Measurements from ENCODE around the gene VDR. TPM values are rescaled to one million over a fixed set of nuclear protein-coding genes. Genes with fewer than 3 reads are reported as not detected.

VDR gene
- total RNA-seq, 4 donors from 2014 or later = 16.6 to 25.0 (median 21.3) TPM

DNA sequence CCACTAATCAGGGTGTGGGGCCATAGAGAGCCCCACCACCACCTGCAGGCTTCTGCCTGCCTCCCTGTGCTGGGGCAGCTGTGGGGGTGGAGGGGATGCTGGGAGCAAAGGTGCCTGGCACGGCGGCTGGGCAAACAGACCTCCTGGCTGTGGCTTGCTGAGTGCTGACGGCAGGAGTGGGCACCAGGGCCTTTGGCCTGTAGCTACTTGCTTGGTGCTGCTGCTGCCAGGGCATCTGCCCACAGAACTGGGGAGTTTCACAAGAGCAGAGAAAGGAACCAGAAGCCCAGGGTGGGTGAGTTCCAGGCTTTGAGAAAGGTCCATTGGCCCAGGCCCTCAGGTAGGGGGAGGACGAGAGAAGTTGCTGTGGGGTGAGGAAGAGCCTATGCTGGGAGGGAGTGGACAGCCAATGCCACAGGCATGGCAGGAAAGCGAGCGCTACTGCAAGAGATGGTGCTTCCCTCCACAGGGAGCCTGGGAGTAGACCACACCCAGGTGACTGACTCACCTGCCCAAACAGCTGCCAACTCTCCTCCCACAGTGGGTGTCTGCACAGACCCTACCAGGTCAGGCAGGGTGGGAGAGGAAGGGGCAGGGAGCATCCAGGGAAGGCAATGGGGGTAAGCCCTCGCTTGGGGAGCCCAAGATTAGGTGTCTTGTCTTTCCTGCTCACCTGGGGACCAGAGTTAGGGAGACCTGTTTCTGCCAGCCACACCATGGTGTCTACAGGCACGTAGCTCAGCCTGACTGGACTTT lies 46.1 kb downstream of the VDR start:
- no peaks in the 10 kb centered on the region for H3K27me3 ChIP-seq
- intact Hi-C loops (cut with DNase I) = no loop called here
- DNase-seq = no peak
- peaks cover 0 to 46% (median 12%) of the 10 kb centered on the region in 3 donors for H3K36me3 ChIP-seq
- peak overlapping the region; percentile 68 to 86 (median 80) for H3K27ac ChIP-seq
- 51 to 77% methylated on average over 4 to 6 of the region's 8 CpGs for WGBS, 2 donors
- no peak overlapping the region for H3K4me3 ChIP-seq
- H3K9me3 ChIP-seq = no peaks in the 10 kb centered on the region
- H3K4me1 ChIP-seq = peaks cover 14 to 57% (median 18%) of the 10 kb centered on the region in 3 donors
- TF ChIP-seq POLR2A (IDR thresholded peaks at IDR 0.05) = no peak
- TF ChIP-seq, protein P1, sequence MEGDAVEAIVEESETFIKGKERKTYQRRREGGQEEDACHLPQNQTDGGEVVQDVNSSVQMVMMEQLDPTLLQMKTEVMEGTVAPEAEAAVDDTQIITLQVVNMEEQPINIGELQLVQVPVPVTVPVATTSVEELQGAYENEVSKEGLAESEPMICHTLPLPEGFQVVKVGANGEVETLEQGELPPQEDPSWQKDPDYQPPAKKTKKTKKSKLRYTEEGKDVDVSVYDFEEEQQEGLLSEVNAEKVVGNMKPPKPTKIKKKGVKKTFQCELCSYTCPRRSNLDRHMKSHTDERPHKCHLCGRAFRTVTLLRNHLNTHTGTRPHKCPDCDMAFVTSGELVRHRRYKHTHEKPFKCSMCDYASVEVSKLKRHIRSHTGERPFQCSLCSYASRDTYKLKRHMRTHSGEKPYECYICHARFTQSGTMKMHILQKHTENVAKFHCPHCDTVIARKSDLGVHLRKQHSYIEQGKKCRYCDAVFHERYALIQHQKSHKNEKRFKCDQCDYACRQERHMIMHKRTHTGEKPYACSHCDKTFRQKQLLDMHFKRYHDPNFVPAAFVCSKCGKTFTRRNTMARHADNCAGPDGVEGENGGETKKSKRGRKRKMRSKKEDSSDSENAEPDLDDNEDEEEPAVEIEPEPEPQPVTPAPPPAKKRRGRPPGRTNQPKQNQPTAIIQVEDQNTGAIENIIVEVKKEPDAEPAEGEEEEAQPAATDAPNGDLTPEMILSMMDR (IDR thresholded peaks at IDR 0.05) = peak in 1 of 6 experiments; percentile 8

- no peak overlapping the region for H3K27ac ChIP-seq
- no peak overlapping the region for H3K4me3 ChIP-seq
- H3K4me1 ChIP-seq = peaks cover 5 to 47% (median 8%) of the 10 kb centered on the region in 3 donors
- intact Hi-C loops (cut with DNase I) = no loop called here
- H3K27me3 ChIP-seq = no peaks in the 10 kb centered on the region
- 94 to 97% methylated on average over 7 to 16 of the region's 17 CpGs for WGBS, 2 donors
- TF ChIP-seq POLR2A (IDR thresholded peaks at IDR 0.05) = no peak
- TF ChIP-seq, protein P1 (IDR thresholded peaks at IDR 0.05) = no peak
- no peaks in the 10 kb centered on the region for H3K9me3 ChIP-seq
- H3K36me3 ChIP-seq = peaks cover 0 to 63% (median 12%) of the 10 kb centered on the region in 3 donors
- DNase-seq = no peak
Measured at GRCh38 chr12:47856721-47857575, 47.8 kb downstream of the VDR start.

DNA sequence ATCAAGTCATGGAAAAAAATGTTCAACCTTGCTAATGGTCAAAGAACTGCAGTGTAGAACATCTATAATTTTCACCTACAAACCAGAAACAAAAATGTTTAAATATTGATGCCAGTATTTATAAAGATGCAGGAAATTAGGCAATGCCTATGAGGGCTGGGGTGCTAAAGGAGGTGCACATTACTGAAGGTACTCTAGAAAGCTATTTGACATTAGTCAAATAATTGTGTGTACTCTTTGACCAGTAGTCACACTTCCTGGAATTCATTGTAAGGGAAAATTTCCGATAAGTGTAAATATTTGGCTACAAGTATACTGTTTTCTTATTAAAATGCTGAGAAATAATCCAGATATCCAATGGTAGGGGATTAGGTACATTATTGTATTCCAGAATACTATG lies 48.7 kb downstream of the VDR start:
- TF ChIP-seq POLR2A (IDR thresholded peaks at IDR 0.05) = no peak
- TF ChIP-seq, protein P1 (IDR thresholded peaks at IDR 0.05) = no peak
- no peaks in the 10 kb centered on the region for H3K27me3 ChIP-seq
- WGBS, 2 donors = 70 to 85% methylated on average over 1 of the region's 1 CpG

DNA sequence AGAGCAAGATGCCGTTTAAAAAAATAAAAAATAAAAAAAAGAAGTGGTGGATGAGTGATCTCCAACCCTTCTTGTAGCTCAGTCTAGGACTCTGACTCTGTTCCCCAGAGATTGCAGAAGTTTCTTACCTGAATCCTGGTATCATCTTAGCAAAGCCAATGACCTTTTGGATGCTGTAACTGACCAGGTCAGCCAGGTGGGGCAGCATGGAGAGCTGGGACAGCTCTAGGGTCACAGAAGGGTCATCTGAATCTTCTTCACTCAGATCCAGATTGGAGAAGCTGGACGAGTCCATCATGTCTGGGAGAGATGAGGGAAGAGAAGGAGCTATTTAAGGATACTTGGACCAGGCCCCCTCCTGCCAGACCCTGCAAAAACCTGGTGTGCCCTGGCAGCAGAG lies 49.3 kb downstream of the VDR start:
- Histone ChIP-seq H3K27me3 (no peaks in the 10 kb centered on the region), H3K36me3 (peaks cover 0 to 71% (median 12%) of the 10 kb centered on the region in 3 donors), H3K4me1 (peaks cover 5 to 38% (median 8%) of the 10 kb centered on the region in 3 donors), H3K4me3 (no peak overlapping the region), H3K9me3 (no peaks in the 10 kb centered on the region), H3K27ac (no peak overlapping the region)
- no peak for TF ChIP-seq POLR2A (IDR thresholded peaks at IDR 0.05)
- TF ChIP-seq, protein P1 (IDR thresholded peaks at IDR 0.05) = no peak
- intact Hi-C loops (cut with DNase I) = no loop called here
- 88 to 95% methylated on average over 2 of the region's 2 CpGs for WGBS, 2 donors
- no peak for DNase-seq

More for the DNA sequence above, 48.7 kb downstream of the VDR start:
- DNase-seq = no peak
- peaks cover 5 to 43% (median 8%) of the 10 kb centered on the region in 3 donors for H3K4me1 ChIP-seq
- no peak overlapping the region for H3K4me3 ChIP-seq
- intact Hi-C loops (cut with DNase I) = no loop called here
- H3K9me3 ChIP-seq = no peaks in the 10 kb centered on the region
- peaks cover 0 to 69% (median 12%) of the 10 kb centered on the region in 3 donors for H3K36me3 ChIP-seq
- no peak overlapping the region for H3K27ac ChIP-seq

- WGBS, 2 donors = 97 to 100% methylated on average over 2 to 4 of the region's 5 CpGs
- DNase-seq = no peak
- H3K36me3 ChIP-seq = peaks cover 0 to 74% (median 12%) of the 10 kb centered on the region in 3 donors
- no peaks in the 10 kb centered on the region for H3K27me3 ChIP-seq
- no peak for TF ChIP-seq POLR2A (IDR thresholded peaks at IDR 0.05)
- TF ChIP-seq, protein P1 (IDR thresholded peaks at IDR 0.05) = no peak
- peaks cover 5 to 28% (median 6%) of the 10 kb centered on the region in 3 donors for H3K4me1 ChIP-seq
- no peaks in the 10 kb centered on the region for H3K9me3 ChIP-seq
- no peak overlapping the region for H3K4me3 ChIP-seq
- intact Hi-C loops (cut with DNase I) = no loop called here
- no peak overlapping the region for H3K27ac ChIP-seq
Measured at GRCh38 chr12:47854531-47854930, 50.3 kb downstream of the VDR start.

Measured in esophagus squamous epithelium (tissue), 5 donors.